KMS-11 (cell line): ENCODE measurements around the gene ETFDH.

Experiments
- H2AFZ ChIP-seq: fragments of 200-600 bp; sonication (generic); 2 replicates; pipeline ENCODE4 v1.6.1; 2016; ENCODE audit warnings: antibody characterized with exemption, mixed run types, low read depth
- H3K27ac ChIP-seq: fragments of 200-600 bp; sonication (generic); 2 replicates; pipeline ENCODE4 v1.6.1; 2016; ENCODE audit warnings: mild to moderate bottlenecking, mixed run types
- H3K27me3 ChIP-seq: fragments of 200-600 bp; sonication (generic); 2 replicates; pipeline ENCODE4 v1.6.1; 2017; ENCODE audit warnings: mild to moderate bottlenecking, low read depth, mixed run types, moderate library complexity; ENCODE audit not compliant: insufficient read depth
- H3K36me3 ChIP-seq: fragments of 200-600 bp; sonication (generic); 2 replicates; pipeline ENCODE4 v1.6.1; 2017; ENCODE audit warnings: mild to moderate bottlenecking, mixed run types; ENCODE audit not compliant: insufficient read depth
- H3K4me1 ChIP-seq: fragments of 200-600 bp; sonication (generic); 2 replicates; pipeline ENCODE4 v1.6.1; 2016; ENCODE audit warnings: mild to moderate bottlenecking, low read depth, mixed run types; ENCODE audit not compliant: poor library complexity, severe bottlenecking
- H3K4me2 ChIP-seq: fragments of 200-600 bp; sonication (generic); 2 replicates; pipeline ENCODE4 v1.7.0; 2016; ENCODE audit warnings: mild to moderate bottlenecking, mixed run types
- H3K4me3 ChIP-seq: fragments of 200-600 bp; sonication (generic); IDR thresholded peaks from 2 replicates; pipeline ENCODE4 v1.6.1; 2017; ENCODE audit warnings: low read depth, low read length, mixed read lengths; ENCODE audit not compliant: insufficient read depth
- H3K79me2 ChIP-seq: fragments of 200-600 bp; sonication (generic); 2 replicates; pipeline ENCODE4 v1.6.1; 2016; ENCODE audit warnings: low read depth, mixed run types; ENCODE audit not compliant: insufficient read depth
- H3K9ac ChIP-seq: fragments of 200-600 bp; sonication (generic); 2 replicates; pipeline ENCODE4 v1.6.1; 2016; ENCODE audit warnings: mild to moderate bottlenecking, mixed run types
- H4K20me1 ChIP-seq: fragments of 200-600 bp; sonication (generic); 2 replicates; pipeline ENCODE4 v1.6.1; 2016; ENCODE audit warnings: mild to moderate bottlenecking, mixed run types; ENCODE audit not compliant: insufficient read depth
- TF ChIP-seq, protein P1 (sequence below): fragments of 200-600 bp; sonication (generic); conservative IDR thresholded peaks from 2 replicates; pipeline ENCODE4 v1.6.1; 2017; ENCODE audit warnings: low read depth, mild to moderate bottlenecking, antibody characterized with exemption, low read length, moderate library complexity, mixed read lengths

Gene ETFDH

DNA sequence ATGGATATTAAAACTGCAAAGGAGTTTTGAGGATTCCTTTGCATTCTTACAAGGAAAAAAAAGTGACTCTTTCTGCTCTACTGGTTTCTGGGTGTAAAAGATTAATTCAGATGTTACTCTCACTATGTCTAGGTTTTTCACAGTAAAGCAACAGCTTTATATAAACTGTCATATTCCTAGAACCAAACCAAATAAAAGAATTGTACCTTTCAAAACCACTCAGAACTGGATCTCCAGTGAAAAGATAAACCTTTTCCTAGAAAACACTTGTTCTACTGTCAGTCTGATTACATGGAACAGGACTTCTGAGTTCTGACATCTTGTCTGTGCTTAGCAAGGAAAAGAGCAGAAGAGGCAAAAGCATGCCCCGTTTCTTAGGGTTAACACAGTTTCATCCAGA is 56.1 kb downstream of the ETFDH start:
- no peaks in the 10 kb centered on the region for H3K79me2 ChIP-seq
- H3K4me2 ChIP-seq = no peak overlapping the region
- no peaks in the 10 kb centered on the region for H3K27me3 ChIP-seq
- H2AFZ ChIP-seq = no peak overlapping the region
- peaks cover 9% of the 10 kb centered on the region for H3K4me1 ChIP-seq
- H4K20me1 ChIP-seq = no peaks in the 10 kb centered on the region
- H3K36me3 ChIP-seq = no peaks in the 10 kb centered on the region
- TF ChIP-seq, protein P1, sequence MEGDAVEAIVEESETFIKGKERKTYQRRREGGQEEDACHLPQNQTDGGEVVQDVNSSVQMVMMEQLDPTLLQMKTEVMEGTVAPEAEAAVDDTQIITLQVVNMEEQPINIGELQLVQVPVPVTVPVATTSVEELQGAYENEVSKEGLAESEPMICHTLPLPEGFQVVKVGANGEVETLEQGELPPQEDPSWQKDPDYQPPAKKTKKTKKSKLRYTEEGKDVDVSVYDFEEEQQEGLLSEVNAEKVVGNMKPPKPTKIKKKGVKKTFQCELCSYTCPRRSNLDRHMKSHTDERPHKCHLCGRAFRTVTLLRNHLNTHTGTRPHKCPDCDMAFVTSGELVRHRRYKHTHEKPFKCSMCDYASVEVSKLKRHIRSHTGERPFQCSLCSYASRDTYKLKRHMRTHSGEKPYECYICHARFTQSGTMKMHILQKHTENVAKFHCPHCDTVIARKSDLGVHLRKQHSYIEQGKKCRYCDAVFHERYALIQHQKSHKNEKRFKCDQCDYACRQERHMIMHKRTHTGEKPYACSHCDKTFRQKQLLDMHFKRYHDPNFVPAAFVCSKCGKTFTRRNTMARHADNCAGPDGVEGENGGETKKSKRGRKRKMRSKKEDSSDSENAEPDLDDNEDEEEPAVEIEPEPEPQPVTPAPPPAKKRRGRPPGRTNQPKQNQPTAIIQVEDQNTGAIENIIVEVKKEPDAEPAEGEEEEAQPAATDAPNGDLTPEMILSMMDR = no peak
- no peak overlapping the region for H3K27ac ChIP-seq
- no peak overlapping the region for H3K4me3 ChIP-seq
- H3K9ac ChIP-seq = no peak overlapping the region

DNA sequence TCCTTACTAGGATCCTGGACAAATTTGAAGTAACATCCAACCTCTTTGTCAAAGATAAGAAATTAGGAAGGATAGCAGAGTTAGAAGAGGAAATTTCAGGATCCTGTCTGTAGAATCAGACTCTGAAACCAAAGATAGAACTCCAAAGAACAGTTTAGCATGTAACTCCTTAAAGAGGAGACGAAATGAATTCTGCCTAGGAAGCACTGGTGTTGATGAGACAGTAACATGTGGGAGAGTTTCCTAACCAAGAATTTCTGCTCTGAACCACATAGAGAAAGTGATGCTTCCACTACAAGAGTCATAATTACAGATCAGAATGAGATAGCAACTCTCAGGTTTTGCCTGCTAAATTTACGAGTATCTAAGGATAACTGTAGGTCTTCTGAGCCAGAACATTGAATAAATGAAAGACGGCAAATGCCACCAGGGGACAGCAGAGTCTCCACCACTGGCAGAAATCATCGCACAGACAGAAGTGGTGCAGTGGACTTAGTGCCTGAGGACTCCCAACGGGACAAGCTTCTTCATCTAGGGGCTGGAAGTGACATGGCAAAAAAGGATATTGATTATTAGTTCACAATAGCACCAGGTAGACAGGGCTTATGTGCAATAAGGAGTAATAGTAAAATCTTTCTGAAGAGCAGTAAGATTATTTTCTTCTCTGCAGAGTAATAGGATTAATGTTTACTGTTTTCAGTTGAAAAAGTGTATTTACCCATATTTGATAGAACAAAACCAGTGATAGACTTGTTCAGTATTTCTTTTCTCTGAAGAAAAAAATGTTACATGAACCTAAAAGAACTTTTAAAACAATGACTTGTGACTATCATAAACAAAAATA is 57.8 kb downstream of the ETFDH start:
- Histone ChIP-seq H3K4me2 (no peak overlapping the region), H3K36me3 (no peaks in the 10 kb centered on the region), H3K9ac (no peak overlapping the region), H3K79me2 (no peaks in the 10 kb centered on the region), H3K27me3 (no peaks in the 10 kb centered on the region), H3K4me1 (peaks cover 1% of the 10 kb centered on the region), H2AFZ (no peak overlapping the region), H3K4me3 (no peak overlapping the region), H3K27ac (no peak overlapping the region), H4K20me1 (no peaks in the 10 kb centered on the region)
- TF ChIP-seq, protein P1 = peak; percentile 77

DNA sequence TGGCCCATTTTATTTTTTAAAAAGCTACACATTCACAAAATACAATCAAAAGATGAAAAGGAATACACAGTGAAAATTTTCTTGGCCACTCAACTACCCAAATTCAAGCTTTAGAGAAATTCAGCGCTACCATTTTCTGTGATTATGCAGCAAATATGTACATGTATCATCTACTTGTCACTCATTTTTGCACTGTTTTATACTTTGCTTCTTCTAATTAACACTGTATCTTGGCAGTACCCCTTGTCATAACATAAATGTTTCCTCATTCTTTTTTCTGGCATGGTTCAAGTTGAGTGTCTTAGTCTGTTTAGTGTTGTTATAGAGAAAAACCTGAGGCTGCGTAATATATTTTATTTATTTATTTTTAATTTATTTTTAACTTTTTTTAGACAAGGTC is 66.8 kb downstream of the ETFDH start:
- Histone ChIP-seq H4K20me1 (no peaks in the 10 kb centered on the region), H3K4me3 (no peak overlapping the region), H3K36me3 (no peaks in the 10 kb centered on the region), H3K27ac (no peak overlapping the region), H3K79me2 (no peaks in the 10 kb centered on the region), H2AFZ (no peak overlapping the region), H3K27me3 (no peaks in the 10 kb centered on the region), H3K4me1 (no peaks in the 10 kb centered on the region), H3K4me2 (no peak overlapping the region), H3K9ac (no peak overlapping the region)
- TF ChIP-seq, protein P1 = no peak

DNA sequence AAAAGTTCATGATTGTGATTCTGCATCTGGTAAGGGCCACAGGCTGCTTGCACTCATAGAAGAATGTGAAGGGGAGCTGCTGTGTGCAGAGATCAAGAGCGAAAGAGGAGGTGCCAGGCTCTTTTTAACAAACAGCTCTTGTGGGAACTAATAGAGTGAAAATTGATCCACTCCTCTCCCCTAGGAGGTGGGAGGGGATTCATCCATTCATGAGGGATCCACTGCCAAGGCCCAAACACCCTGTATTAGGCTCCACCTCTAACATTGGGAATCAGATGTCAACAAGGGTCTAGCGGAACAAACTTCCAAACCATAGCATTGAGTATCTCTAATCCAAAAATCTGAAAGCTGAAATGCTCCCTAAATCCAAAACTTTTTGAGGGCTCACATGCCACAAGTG is 67.5 kb downstream of the ETFDH start:
- H3K36me3 ChIP-seq = no peaks in the 10 kb centered on the region
- no peak overlapping the region for H2AFZ ChIP-seq
- TF ChIP-seq, protein P1 = no peak

More for the DNA sequence above, 67.5 kb downstream of the ETFDH start:
- Histone ChIP-seq H3K9ac (no peak overlapping the region), H3K79me2 (no peaks in the 10 kb centered on the region), H3K4me2 (no peak overlapping the region), H4K20me1 (no peaks in the 10 kb centered on the region), H3K27ac (no peak overlapping the region), H3K27me3 (no peaks in the 10 kb centered on the region), H3K4me1 (no peaks in the 10 kb centered on the region), H3K4me3 (no peak overlapping the region)
